Transverse colon (tissue), 4 donors: Measurements from ENCODE around the gene ZNF286A.

Experiments used
- EP300 ChIP-seq: sonication (generic); formaldehyde crosslinking; IDR thresholded peaks from one replicate; pipeline ENCODE4 v1.6.1; 2017; ENCODE audit warnings: antibody characterized with exemption, low read depth
- POLR2A ChIP-seq: fragments of 450-650 bp; IDR thresholded peaks from one replicate; pipeline ENCODE4 v1.6.1; 2016; ENCODE audit warnings: antibody characterized with exemption, mild to moderate bottlenecking, moderate library complexity
- POLR2AphosphoS5 ChIP-seq, 3 donors: sonication (generic); formaldehyde crosslinking; IDR thresholded peaks; one replicate each; pipeline ENCODE4 v1.6.1; 2016; ENCODE audit warnings: antibody characterized with exemption in 3 of 3
- TF ChIP-seq, protein P1 (sequence below), 5 experiments: fragments of 200-600 bp in 3 of 5; fragments of 450-650 bp in 2 of 5; sonication (generic) in 3 of 5; IDR thresholded peaks; 1 replicate in 2 of 5; 2 replicates in 3 of 5; pipeline ENCODE4 v1.5.1; 2016 to 2017; ENCODE audit warnings: antibody characterized with exemption in 5 of 5, inconsistent platforms in 3 of 5, mild to moderate bottlenecking in 2 of 5, moderate library complexity in 1 of 5

DNA sequence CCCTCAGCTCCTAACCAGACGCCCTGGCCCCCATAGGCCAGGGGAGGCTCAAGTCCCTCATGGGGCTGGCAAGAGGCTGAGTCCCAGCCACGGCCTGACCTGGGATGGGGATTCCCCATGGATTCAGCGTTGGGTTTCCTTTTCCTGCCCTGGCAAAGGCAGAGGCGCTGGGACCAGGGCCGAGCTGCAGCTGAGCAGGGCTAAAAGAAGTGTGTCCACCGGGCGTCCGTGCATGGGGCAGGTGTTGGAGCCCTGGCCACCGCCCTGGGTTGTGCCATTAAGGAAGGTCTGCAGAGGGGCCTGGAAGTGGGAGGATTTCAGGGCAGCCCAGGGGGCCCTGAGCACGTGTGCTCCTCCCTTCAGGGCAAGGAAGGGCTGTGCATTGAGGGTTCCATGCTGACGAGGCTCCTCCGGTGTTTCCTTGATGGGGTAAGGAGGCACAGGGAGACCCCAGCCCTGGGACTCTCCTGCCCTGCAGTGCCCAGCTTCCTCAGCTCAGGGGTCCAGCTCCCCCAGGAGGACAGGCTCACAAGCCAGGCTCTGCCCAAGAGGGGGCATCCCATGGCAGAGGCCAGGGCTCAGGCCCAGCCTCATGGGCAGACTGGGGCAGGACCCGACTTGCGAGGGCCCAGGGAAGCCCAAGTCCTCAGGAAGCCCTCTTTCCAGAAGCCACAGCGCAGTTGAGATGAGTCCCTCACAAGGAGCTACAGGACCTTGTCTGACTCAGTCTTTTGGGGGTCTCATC lies 42.7 kb downstream of the ZNF286A start:
- TF ChIP-seq EP300 (no peak), POLR2A (no peak), POLR2AphosphoS5 (IDR thresholded peaks at IDR 0.05) (no peak)
- TF ChIP-seq, protein P1, sequence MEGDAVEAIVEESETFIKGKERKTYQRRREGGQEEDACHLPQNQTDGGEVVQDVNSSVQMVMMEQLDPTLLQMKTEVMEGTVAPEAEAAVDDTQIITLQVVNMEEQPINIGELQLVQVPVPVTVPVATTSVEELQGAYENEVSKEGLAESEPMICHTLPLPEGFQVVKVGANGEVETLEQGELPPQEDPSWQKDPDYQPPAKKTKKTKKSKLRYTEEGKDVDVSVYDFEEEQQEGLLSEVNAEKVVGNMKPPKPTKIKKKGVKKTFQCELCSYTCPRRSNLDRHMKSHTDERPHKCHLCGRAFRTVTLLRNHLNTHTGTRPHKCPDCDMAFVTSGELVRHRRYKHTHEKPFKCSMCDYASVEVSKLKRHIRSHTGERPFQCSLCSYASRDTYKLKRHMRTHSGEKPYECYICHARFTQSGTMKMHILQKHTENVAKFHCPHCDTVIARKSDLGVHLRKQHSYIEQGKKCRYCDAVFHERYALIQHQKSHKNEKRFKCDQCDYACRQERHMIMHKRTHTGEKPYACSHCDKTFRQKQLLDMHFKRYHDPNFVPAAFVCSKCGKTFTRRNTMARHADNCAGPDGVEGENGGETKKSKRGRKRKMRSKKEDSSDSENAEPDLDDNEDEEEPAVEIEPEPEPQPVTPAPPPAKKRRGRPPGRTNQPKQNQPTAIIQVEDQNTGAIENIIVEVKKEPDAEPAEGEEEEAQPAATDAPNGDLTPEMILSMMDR (IDR thresholded peaks at IDR 0.05), result no peak
